CD14-positive monocyte (primary cell): ENCODE data around the gene MAPK4. TPM values are rescaled to one million over a fixed set of nuclear protein-coding genes. Genes with fewer than 3 reads are reported as not detected.

ENCODE experiments used
- DNase-seq, 3 donors: peaks; one replicate each; pipeline ENCODE4 v3.0.0-alpha.2; 2011 to 2022
- H2AFZ ChIP-seq: 2 replicates; pipeline ENCODE4 v1.6.0; 2012; ENCODE audit warnings: mild to moderate bottlenecking, low read depth, low read length, inconsistent platforms; ENCODE audit not compliant: insufficient read depth, poor library complexity, severe bottlenecking
- H3K27ac ChIP-seq, 2 donors: 1 replicate in 1 of 2; 2 replicates in 1 of 2; pipeline ENCODE4 v1.5.1; 2012 to 2013; ENCODE audit warnings: low read length in 2 of 2, control low read depth in 1 of 2, inconsistent platforms in 1 of 2, low read depth in 1 of 2, mild to moderate bottlenecking in 1 of 2
- H3K27me3 ChIP-seq, 2 donors: one replicate each; pipeline versions ENCODE4 v1.6.0 to v1.6.1; 2011 to 2013; ENCODE audit warnings: low read length in 2 of 2; ENCODE audit not compliant: control insufficient read depth in 2 of 2, insufficient read depth in 2 of 2
- H3K36me3 ChIP-seq, 2 donors: replicated peaks in 1 of 2; 1 replicate in 1 of 2; 2 replicates in 1 of 2; pipeline versions ENCODE4 v1.5.1 to v1.6.1; 2012 to 2013; ENCODE audit warnings: low read length in 2 of 2, control low read depth in 1 of 2, inconsistent platforms in 1 of 2, mild to moderate bottlenecking in 1 of 2; ENCODE audit not compliant: insufficient read depth in 2 of 2, control insufficient read depth in 1 of 2
- H3K4me1 ChIP-seq, 2 donors: 1 replicate in 1 of 2; 2 replicates in 1 of 2; pipeline versions ENCODE4 v1.5.1 to v1.6.1; 2012 to 2013; ENCODE audit warnings: low read length in 2 of 2, control low read depth in 1 of 2, inconsistent platforms in 1 of 2, mild to moderate bottlenecking in 1 of 2, moderate library complexity in 1 of 2; ENCODE audit not compliant: insufficient read depth in 2 of 2, control insufficient read depth in 1 of 2
- H3K4me2 ChIP-seq: replicated peaks from 2 replicates; pipeline ENCODE3; 2012; ENCODE audit warnings: low read length, moderate library complexity, mild to moderate bottlenecking; ENCODE audit not compliant: poor library complexity, severe bottlenecking; ENCODE audit errors: extremely low read depth
- H3K4me3 ChIP-seq, 3 experiments: fragments of 200-600 bp in 1 of 3; sonication (generic) in 1 of 3; replicated peaks in 1 of 3; 1 replicate in 2 of 3; 2 replicates in 1 of 3; pipeline ENCODE4 v1.5.1; 2011 to 2013; ENCODE audit warnings: low read length in 3 of 3, mild to moderate bottlenecking in 3 of 3, control low read depth in 2 of 3, low read depth in 2 of 3, inconsistent platforms in 1 of 3, moderate library complexity in 1 of 3
- H3K79me2 ChIP-seq: 2 replicates; pipeline ENCODE4 v1.6.0; 2012; ENCODE audit warnings: mild to moderate bottlenecking, control low read depth, inconsistent platforms, low read length, moderate library complexity; ENCODE audit not compliant: insufficient read depth
- H3K9ac ChIP-seq: 2 replicates; pipeline ENCODE4 v1.6.0; 2017; ENCODE audit warnings: low read length, mild to moderate bottlenecking; ENCODE audit not compliant: insufficient read depth, poor library complexity, severe bottlenecking
- H3K9me3 ChIP-seq, 2 donors: replicated peaks in 1 of 2; 1 replicate in 1 of 2; 2 replicates in 1 of 2; pipeline versions ENCODE4 v1.5.1 to v1.6.1; 2012 to 2013; ENCODE audit warnings: low read length in 2 of 2, control low read depth in 1 of 2; ENCODE audit not compliant: control insufficient read depth in 1 of 2, insufficient read depth in 1 of 2
- H4K20me1 ChIP-seq: 2 replicates; pipeline ENCODE4 v1.6.0; 2012; ENCODE audit warnings: mild to moderate bottlenecking, low read length, control low read depth, moderate library complexity; ENCODE audit not compliant: insufficient read depth
- H3K27ac Mint-ChIP-seq, 7 donors: one replicate each; pipeline ENCODE4 v1.8.0; 2020; ENCODE audit warnings: mild to moderate bottlenecking in 7 of 7, mixed read lengths in 7 of 7, moderate library complexity in 6 of 7, inconsistent platforms in 2 of 7
- H3K27me3 Mint-ChIP-seq, 3 donors: one replicate each; pipeline ENCODE4 v1.8.0; 2021 to 2022; ENCODE audit warnings: low read depth in 3 of 3, mild to moderate bottlenecking in 3 of 3, mixed read lengths in 3 of 3, moderate library complexity in 3 of 3, inconsistent platforms in 1 of 3
- H3K36me3 Mint-ChIP-seq, 2 donors: one replicate each; pipeline ENCODE4 v1.8.0; 2020; ENCODE audit warnings: mixed read lengths in 2 of 2, inconsistent platforms in 1 of 2, mild to moderate bottlenecking in 1 of 2
- H3K4me1 Mint-ChIP-seq: one replicate; pipeline ENCODE4 v1.8.0; 2020; ENCODE audit warnings: mild to moderate bottlenecking, mixed read lengths
- H3K4me3 Mint-ChIP-seq, 2 donors: one replicate each; pipeline ENCODE4 v1.8.0; 2020; ENCODE audit warnings: mild to moderate bottlenecking in 2 of 2, mixed read lengths in 2 of 2, moderate library complexity in 1 of 2
- H3K9me3 Mint-ChIP-seq, 7 donors: one replicate each; pipeline ENCODE4 v1.8.0; 2020 to 2022; ENCODE audit warnings: mixed read lengths in 7 of 7, mild to moderate bottlenecking in 6 of 7, moderate library complexity in 6 of 7, inconsistent platforms in 2 of 7
- WGBS: methylation state at CpG from one replicate; pipeline ENCODE4 v1.1.5; 2013; ENCODE audit warnings: missing lambda C conversion rate; ENCODE audit not compliant: insufficient coverage; 5-methylcytosine and 5-hydroxymethylcytosine counted together
- intact Hi-C, 2 donors: fragments of 100-400 bp; cut with micrococcal nuclease; formaldehyde crosslinking; loops; one replicate each; pipeline versions ENCODE4 v1.15.0 to v1.15.1; 2023
- polyA plus RNA-seq, 3 donors: library from polyadenylated mRNA; depleted of rRNA in 1 of 3; unstranded in 2 of 3; stranded (reverse) in 1 of 3; fragments of 300-500 nt in 2 of 3; fragments of >200 nt in 1 of 3; fragmentation: Illumina TruSeq in 2 of 3; gene quantifications; 1 replicate in 2 of 3; 2 replicates in 1 of 3; pipeline ENCODE4 v1.2.3, GENCODE V29; 2012 to 2021
- TF ChIP-seq, protein P1 (sequence below): fragments of 200-600 bp; IDR thresholded peaks from one replicate; pipeline ENCODE4 v1.8.0; 2022; ENCODE audit warnings: antibody characterized with exemption, mild to moderate bottlenecking

MAPK4 gene
- polyA plus RNA-seq, 3 donors: not detected

- no peak overlapping the region for H3K27ac ChIP-seq
- no peaks in the 10 kb centered on the region for H4K20me1 ChIP-seq
- no peaks in the 10 kb centered on the region for H3K27me3 ChIP-seq
- no peak overlapping the region for H2AFZ ChIP-seq
- no peaks in the 10 kb centered on the region for H3K4me1 Mint-ChIP-seq
- intact Hi-C loops: no loop called here
- no peaks in the 10 kb centered on the region for H3K79me2 ChIP-seq
- no peaks in the 10 kb centered on the region for H3K4me1 ChIP-seq
- H3K27me3 Mint-ChIP-seq: peaks cover 3 to 5% (median 4%) of the 10 kb centered on the region in 3 donors
- peaks cover 0 to 2% (median 0%) of the 10 kb centered on the region in 7 donors for H3K9me3 Mint-ChIP-seq
- no peak for DNase-seq
- TF ChIP-seq, protein P1, sequence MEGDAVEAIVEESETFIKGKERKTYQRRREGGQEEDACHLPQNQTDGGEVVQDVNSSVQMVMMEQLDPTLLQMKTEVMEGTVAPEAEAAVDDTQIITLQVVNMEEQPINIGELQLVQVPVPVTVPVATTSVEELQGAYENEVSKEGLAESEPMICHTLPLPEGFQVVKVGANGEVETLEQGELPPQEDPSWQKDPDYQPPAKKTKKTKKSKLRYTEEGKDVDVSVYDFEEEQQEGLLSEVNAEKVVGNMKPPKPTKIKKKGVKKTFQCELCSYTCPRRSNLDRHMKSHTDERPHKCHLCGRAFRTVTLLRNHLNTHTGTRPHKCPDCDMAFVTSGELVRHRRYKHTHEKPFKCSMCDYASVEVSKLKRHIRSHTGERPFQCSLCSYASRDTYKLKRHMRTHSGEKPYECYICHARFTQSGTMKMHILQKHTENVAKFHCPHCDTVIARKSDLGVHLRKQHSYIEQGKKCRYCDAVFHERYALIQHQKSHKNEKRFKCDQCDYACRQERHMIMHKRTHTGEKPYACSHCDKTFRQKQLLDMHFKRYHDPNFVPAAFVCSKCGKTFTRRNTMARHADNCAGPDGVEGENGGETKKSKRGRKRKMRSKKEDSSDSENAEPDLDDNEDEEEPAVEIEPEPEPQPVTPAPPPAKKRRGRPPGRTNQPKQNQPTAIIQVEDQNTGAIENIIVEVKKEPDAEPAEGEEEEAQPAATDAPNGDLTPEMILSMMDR: no peak
- no peak overlapping the region for H3K9ac ChIP-seq
- H3K4me3 Mint-ChIP-seq: no peak overlapping the region
- H3K36me3 ChIP-seq: no peaks in the 10 kb centered on the region
- H3K36me3 Mint-ChIP-seq: no peaks in the 10 kb centered on the region
- no peaks in the 10 kb centered on the region for H3K9me3 ChIP-seq
- H3K4me3 ChIP-seq: no peak overlapping the region
- no peak overlapping the region for H3K4me2 ChIP-seq
- 73% methylated on average over 3 of the region's 4 CpGs for WGBS
- H3K27ac Mint-ChIP-seq: no peak overlapping the region
Observed at GRCh38 chr18:50694147-50694546, 134.3 kb downstream of the MAPK4 start.

DNA sequence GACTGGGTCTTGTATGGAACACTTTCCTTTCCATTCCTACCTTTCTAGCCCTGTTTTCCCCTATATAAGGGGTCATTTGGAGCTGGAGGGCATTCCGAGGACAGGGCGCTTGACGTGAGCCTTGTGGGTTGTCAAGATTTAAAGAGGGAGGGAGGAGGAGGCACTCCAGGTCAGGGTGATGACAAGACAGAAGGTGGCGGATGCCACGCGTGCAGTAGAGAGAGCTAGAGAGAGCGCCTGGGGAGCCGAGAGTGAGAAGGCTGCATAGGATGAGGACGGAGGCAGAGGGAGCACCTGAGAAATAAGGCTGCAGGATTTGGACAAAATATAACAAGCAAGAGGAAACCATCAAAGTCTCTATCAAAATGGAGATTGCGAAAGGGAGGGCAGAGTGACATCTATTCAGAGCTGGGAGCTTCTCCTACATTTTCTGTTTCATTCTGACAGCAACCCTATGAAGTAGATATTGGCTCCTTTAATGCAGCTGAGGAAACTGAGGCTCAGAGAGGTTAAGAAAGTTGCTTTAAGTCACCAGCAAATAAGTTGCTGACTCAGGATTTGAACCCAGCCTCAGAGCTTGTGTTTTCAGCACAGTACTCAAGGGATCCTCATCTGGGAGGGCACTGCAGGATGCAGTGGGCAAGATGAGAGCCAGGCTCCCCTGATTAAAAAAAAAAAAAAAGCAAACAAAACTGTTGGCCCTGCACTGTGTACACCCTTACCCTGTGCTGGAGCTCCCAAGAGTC lies 135.7 kb downstream of the MAPK4 start:
- H3K4me3 Mint-ChIP-seq: no peak overlapping the region
- no peaks in the 10 kb centered on the region for H3K36me3 ChIP-seq

More for the DNA sequence above, 135.7 kb downstream of the MAPK4 start:
- H3K4me1 Mint-ChIP-seq: no peaks in the 10 kb centered on the region
- TF ChIP-seq, protein P1: no peak
- Histone ChIP-seq H4K20me1 (no peaks in the 10 kb centered on the region), H3K4me2 (no peak overlapping the region), H2AFZ (no peak overlapping the region), H3K27me3 (no peaks in the 10 kb centered on the region), H3K9me3 (no peaks in the 10 kb centered on the region), H3K79me2 (no peaks in the 10 kb centered on the region), H3K9ac (no peak overlapping the region), H3K4me1 (no peaks in the 10 kb centered on the region), H3K27ac (no peak overlapping the region), H3K4me3 (no peak overlapping the region)
- WGBS: 91% methylated on average over 9 of the region's 10 CpGs
- DNase-seq: no peak
- H3K27me3 Mint-ChIP-seq: peaks cover 4 to 7% (median 4%) of the 10 kb centered on the region in 3 donors
- no peaks in the 10 kb centered on the region for H3K36me3 Mint-ChIP-seq
- peaks cover 0 to 2% (median 0%) of the 10 kb centered on the region in 7 donors for H3K9me3 Mint-ChIP-seq
- H3K27ac Mint-ChIP-seq: no peak overlapping the region
- intact Hi-C loops: no loop called here
